T-helper 1 cell (primary cell): Measurements from ENCODE around the gene BRAF.
A peak's percentile ranks its signal among the peaks of the same experiment; 100 is the strongest.
"Not testable (repeated sequence)": the region's sequence is repeated elsewhere in the genome, so short reads cannot be mapped to it uniquely, and the experiment has no call there.

ENCODE experiments used
- DNase-seq, 5 donors: peaks; one replicate each; pipeline ENCODE4 v3.0.0-alpha.2; 2012 to 2020
- total RNA-seq, 4 donors: gene quantifications; one replicate each; lab custom pipeline; 2026; lab: John Stamatoyannopoulos, UW

The BRAF gene
- total RNA-seq, result 90.5 to 112 (median 97.7) reads per million in 4 donors

DNA sequence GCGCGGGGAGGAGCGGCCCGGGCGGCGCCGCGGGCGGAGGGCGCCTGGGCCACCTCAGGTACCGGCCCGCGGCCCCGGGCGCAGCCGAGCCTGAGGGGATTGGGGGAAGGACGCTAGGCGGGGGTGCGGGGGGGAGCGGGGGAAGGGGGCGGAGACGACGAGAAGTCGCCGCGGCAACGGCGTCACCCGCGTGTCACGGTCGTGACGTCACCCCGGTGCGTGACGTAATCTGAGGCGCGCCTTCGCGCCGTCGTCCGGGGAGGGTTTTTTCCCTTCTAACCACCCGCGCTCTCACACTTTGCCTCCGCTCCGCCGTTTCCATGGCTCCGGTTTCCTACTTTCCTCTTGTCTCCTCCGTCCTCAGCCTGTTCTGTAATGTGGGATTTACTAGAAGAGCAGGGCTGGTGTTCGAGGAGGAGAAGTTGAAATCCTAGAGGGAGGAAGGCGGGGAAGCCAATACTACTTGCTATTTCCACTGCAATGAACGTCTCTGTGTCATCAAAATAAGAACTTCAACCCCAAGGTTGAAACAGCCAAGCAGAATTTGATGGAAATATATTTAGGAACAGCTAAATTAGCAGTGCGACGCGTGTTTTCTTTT, at the start of gene BRAF:
Gene BRAF (minus strand): TSS at position 109 of the 601 bp plus-strand sequence. CDS start 226 bp downstream, outside the sequence.
- peak; percentile 87 to 94 (median 92) for DNase-seq

GRCh38 chr7:140972876-140973829, 48.4 kb upstream of the BRAF start:
- DNase-seq, result no peak

DNA sequence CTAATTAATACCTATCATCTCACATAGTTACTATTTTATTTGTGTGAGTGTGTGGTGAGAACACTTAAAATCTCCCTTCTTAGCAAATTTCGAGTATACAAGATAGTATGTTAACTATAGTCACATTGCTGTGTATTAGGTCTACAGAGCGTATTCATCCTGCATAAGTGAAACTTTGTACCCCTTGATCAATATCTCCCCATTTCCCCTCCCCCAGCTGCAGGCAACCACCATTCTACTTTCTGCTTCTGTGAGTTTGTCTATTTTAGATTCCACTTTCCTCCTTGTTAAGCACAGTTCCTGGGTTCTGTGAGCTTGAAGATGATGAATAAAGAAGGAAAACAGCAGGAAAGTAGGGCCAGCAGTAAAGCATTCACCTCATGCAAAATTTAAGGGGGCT, 47.6 kb upstream of the BRAF start:
- DNase-seq, result no peak

GRCh38 chr7:140967438-140967837, 42.7 kb upstream of the BRAF start:
- DNase-seq, result no peak

DNA sequence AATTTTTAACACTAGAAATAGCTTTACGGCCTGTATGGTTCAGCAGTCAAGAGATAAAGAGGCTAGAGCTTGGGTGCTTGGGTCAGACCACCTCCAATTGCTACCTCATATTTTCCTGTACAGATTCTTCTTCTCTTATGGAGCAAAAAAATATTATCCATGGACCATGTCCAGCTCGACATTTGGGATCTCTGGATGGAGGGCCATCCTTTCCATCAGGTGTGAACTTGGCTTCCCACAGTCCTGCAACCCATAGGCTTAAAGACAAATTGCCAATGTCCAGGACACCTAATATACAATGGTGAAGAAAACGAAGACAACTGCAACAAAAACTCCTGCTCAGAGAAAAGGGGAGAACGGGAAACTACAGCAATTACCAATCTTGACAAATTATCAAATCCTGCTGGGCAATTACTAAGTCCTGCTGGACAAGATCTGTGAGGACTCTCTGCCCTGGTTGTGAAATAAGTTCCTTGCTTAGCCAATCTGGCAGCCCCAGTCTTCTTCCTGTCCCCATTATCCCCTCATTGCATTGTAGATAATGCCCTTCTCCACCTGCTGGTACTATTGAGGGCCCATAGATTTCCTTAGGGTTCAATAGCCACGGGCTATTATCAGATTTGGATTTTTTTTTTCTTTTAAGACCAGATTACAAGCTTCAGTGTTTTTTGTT, 42.0 kb upstream of the BRAF start:
- no peak for DNase-seq

DNA sequence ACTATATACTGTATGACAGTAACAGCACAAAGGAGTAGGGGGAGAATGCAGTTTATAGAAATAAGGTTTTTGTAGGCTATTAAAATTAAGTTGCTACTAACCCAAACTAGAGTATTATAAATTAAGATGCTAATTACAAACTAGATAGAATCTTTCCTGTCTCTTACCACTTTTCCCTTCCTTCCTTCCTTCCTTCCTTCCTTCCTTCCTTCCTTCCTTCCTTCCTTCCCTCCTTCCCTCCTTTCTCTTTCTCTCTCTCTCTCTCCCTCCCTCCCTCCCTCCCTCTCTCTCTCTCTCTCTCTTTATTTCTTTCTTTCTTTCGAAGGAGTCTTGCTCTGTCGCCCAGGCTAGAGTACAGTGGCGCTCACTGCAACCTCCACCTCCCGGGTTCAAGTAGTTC, 36.4 kb upstream of the BRAF start:
- no peak for DNase-seq

- DNase-seq, result not testable (repeated sequence)
These were observed 32.3 kb upstream of the BRAF start for GRCh38 chr7:140956997-140957396.

- DNase-seq, result no peak
These were observed 21.2 kb upstream of the BRAF start for GRCh38 chr7:140945940-140946339.

GRCh38 chr7:140942242-140942641, 17.5 kb upstream of the BRAF start:
- not testable (repeated sequence) for DNase-seq

- no peak for DNase-seq
These were observed 16.2 kb upstream of the BRAF start for GRCh38 chr7:140940898-140941297.

GRCh38 chr7:140937702-140938264, 13.1 kb upstream of the BRAF start:
- no peak for DNase-seq

DNA sequence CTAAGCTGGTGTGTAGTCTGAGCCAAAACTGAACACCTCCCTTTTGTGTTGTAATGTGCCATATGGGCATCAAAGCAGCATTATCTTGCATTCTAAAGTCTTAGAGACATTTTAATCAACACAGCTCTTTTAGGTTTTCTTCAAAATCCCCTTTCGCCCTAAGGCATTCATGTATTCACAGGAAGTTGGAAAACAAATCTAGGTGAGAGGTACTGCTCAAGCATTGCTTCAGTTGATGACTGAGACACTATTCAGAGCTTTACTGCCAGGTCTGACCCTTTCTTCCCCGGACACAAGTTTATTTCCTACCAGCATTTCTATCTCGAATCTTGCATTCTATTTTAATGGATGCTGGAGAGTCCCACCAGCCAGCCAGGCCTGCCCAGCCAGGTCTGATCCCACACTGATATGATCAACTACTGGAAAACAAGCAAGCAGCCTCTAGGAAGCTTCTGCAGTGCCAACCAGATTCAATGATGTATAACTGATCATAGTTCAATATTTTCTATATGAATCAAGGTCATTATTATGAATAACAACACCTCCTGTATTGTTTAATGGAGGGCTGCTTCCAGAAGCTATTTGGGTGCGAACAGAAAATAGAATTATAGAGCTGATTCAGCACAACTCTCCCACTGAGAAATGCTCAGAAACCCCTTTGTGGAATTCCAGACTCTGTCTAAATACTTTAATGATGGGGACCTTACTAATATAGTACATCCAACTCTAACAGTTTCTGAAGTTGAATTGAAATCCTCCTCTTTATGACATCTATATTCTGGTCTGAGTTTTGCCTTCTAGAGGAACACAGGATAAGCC, 4.0 kb upstream of the BRAF start:
- no peak for DNase-seq

DNA sequence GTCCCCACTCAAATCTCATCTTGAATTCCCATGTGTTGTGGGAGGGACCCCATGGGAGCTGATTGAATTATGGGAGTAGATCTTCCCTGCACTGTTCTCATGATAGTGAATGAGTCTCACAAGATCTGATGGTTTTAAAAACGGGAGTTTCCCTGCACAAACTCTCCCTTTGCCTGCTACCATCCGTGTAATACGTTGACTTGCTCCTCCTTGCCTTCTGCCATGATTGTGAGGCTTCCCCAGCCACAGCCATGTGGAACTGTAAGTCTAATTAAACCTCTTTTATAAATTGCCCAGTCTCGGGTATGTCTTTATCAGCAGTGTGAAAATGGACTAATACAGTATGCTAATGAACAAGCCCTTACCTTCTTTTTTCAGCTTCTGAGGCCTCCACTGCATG, 3.2 kb upstream of the BRAF start:
- DNase-seq, result not testable (repeated sequence)

DNA sequence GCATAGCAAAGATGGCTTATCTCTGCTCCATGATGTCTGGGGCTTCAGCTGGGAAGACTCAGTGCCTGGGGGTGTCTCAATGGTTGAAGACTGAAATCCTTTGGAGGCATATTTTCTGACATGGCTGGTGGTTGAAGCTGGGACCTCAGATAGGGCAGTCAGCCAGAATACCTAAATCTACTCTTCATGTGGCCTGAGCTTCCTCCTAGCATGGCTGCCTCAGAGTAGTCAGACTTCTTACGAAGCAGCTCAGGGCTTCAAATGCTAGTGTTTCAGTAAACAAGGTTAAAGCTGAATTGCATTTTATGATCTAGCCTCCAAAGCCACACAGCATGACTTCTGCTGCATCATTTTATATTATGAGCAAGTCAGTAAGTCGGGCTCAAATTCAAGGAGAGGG, 2.6 kb upstream of the BRAF start:
- DNase-seq, result no peak

- no peak for DNase-seq
These were observed 1.5 kb upstream of the BRAF start for GRCh38 chr7:140926021-140926817.

GRCh38 chr7:140924019-140924820, 509 bp downstream of the BRAF start:
- peak; percentile 60 to 77 (median 74) for DNase-seq

DNA sequence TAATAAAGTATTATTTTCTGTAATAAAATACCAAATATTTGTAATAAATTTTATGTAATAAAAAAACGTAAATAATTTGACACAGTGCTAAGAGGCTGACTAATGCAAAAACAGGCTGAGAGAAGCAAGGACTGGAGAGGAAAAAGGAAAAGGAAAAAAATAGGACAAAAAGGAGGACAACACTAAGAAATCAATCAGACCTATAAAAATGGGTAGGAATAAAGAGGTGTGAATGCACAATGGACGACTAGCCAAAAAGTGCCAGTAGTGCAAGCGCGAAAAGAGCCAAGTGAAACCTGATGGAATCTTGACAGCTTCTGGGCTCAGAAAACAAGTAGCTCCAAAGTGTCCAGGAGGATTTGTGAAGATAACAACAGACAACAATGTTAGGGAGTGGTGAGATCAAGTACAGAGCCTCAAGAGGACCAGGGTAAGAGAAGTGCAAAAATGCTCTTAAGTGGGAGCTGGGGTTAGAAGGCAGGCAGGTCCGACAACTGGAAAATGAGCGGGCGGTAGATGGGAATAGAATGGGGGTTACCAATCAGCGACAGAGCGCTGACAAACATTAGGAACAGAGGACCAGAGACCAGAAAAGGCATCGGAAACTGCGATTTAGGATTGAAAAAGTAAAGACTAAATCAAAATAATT, 1.2 kb downstream of the BRAF start:
- DNase-seq, result peak in 1 of 5 donors; percentile 3

- no peak for DNase-seq
These were observed 1.9 kb downstream of the BRAF start for GRCh38 chr7:140922741-140923345.

GRCh38 chr7:140920745-140921144, 4.0 kb downstream of the BRAF start:
- DNase-seq, result no peak
